ENCODE measurements around the gene LEMD2. TPM values are rescaled to one million over a fixed set of nuclear protein-coding genes. Genes with fewer than 3 reads are reported as not detected.

Gene LEMD2
- total and polyA plus RNA-seq, 2 donors (not counting 1 experiment from before 2014, with no cell fraction given), result 25.7 to 61.9 TPM

DNA sequence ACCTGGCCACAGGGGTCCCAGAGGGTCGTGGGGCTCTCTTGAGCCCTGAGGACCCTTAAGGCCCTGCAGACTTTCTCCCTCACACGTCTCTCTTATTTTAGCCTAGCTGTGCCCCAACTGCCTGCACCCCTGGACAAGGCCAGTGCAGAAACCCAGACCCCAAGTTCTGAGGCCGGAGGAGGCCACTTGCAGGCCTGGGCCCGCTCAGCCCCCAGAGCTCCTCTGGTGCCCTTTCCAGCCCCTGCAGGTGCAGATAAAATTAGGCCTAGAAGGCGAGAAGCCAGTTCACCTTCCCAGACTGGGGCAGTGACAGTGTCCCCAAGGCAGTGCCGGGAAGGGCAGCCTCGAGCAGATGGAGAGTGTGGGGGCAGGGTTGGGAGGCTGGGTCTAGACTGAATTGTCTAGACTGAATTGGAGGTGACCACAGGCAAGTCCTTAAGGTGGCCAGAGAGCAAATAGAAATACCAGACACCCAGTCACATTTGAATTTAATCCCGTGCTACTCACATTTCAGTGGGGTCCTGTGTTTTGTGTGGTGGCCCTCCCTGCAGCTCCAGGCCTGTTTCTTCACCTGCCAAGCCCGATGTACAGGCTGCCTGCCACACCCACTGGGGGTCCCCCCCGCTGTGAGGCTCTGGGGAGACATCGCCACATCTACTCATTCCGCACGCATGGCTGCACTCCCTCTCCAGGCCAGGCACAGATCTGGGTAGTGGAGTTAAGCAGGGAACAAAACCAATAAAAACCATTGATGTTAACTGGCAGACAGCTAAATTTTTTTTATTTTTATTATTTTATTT, 33.7 kb downstream of the LEMD2 start:
- no peak for DNase-seq (ENCODE audit: low read depth in 2 of 2)
- TF ChIP-seq, protein P1, sequence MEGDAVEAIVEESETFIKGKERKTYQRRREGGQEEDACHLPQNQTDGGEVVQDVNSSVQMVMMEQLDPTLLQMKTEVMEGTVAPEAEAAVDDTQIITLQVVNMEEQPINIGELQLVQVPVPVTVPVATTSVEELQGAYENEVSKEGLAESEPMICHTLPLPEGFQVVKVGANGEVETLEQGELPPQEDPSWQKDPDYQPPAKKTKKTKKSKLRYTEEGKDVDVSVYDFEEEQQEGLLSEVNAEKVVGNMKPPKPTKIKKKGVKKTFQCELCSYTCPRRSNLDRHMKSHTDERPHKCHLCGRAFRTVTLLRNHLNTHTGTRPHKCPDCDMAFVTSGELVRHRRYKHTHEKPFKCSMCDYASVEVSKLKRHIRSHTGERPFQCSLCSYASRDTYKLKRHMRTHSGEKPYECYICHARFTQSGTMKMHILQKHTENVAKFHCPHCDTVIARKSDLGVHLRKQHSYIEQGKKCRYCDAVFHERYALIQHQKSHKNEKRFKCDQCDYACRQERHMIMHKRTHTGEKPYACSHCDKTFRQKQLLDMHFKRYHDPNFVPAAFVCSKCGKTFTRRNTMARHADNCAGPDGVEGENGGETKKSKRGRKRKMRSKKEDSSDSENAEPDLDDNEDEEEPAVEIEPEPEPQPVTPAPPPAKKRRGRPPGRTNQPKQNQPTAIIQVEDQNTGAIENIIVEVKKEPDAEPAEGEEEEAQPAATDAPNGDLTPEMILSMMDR (conservative IDR thresholded peaks at IDR 0.05 in 1 of 2, IDR thresholded peaks at IDR 0.05 in 1 of 2; ENCODE audit: low read depth in 1 of 2, low read length in 2 of 2), result no peak
- TF ChIP-seq EZH2 (IDR thresholded peaks at IDR 0.05; ENCODE audit: low read length, missing control alignments), result no peak
- no peaks in the 10 kb centered on the region for H3K36me3 ChIP-seq (ENCODE audit: control insufficient read depth, insufficient read depth, low read length)

DNA sequence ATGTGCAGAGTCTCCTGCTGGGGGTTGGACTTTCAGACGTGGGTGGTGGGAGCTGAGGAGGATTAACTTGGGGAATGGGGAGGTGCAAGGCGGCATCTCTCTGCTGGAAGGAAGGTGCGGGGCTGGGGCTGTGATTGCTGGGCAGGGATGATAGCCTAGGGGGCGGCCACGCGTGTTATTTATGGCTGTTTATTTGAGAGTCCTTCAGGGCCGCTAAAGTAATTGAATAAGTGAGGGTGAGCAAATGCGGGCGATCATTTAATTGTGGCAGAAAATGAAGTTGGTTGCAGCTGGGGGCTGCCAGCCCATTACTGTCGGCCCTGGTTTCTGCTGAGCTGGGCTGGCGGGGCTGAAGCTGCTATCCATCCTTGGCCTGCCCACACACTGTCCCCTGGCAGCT, 34.7 kb downstream of the LEMD2 start:
- TF ChIP-seq, protein P1 (conservative IDR thresholded peaks at IDR 0.05 in 1 of 2, IDR thresholded peaks at IDR 0.05 in 1 of 2; ENCODE audit: low read depth in 1 of 2, low read length in 2 of 2), result no peak
- no peak for TF ChIP-seq EZH2 (IDR thresholded peaks at IDR 0.05; ENCODE audit: low read length, missing control alignments)
- Histone ChIP-seq H2AFZ (ENCODE audit: low read length) (no peak overlapping the region), H3K4me3 (replicated peaks in 1 of 4; ENCODE audit: control extremely low read depth in 1 of 4, insufficient read depth in 1 of 4, low read depth in 3 of 4, low read length in 4 of 4) (no peak overlapping the region), H4K20me1 (ENCODE audit: control insufficient read depth, extremely low read depth, insufficient read depth, low read length) (no peaks in the 10 kb centered on the region), H3K79me2 (ENCODE audit: control insufficient read depth, insufficient read depth, low read length) (no peaks in the 10 kb centered on the region), H3K27ac (ENCODE audit: insufficient read depth, low read length) (no peak overlapping the region), H3K4me2 (ENCODE audit: extremely low read depth, insufficient read depth, low read length) (no peak overlapping the region), H3K36me3 (ENCODE audit: control insufficient read depth, insufficient read depth, low read length) (no peaks in the 10 kb centered on the region), H3K9me3 (ENCODE audit: control insufficient read depth, insufficient read depth, low read depth, low read length) (no peaks in the 10 kb centered on the region), H3K9ac (ENCODE audit: insufficient read depth, low read length) (no peak overlapping the region), H3K27me3 (ENCODE audit: control insufficient read depth, insufficient read depth, low read length) (no peaks in the 10 kb centered on the region), H3K4me1 (ENCODE audit: control insufficient read depth, extremely low read depth, insufficient read depth, low read length) (peaks cover 14% of the 10 kb centered on the region)
- no peak for DNase-seq (ENCODE audit: low read depth in 2 of 2)

More for the DNA sequence above, 33.7 kb downstream of the LEMD2 start:
- no peaks in the 10 kb centered on the region for H3K27me3 ChIP-seq (ENCODE audit: control insufficient read depth, insufficient read depth, low read length)
- H2AFZ ChIP-seq (ENCODE audit: low read length), result no peak overlapping the region
- peaks cover 14% of the 10 kb centered on the region for H3K4me1 ChIP-seq (ENCODE audit: control insufficient read depth, extremely low read depth, insufficient read depth, low read length)
- no peak overlapping the region for H3K4me2 ChIP-seq (ENCODE audit: extremely low read depth, insufficient read depth, low read length)
- H3K79me2 ChIP-seq (ENCODE audit: control insufficient read depth, insufficient read depth, low read length), result no peaks in the 10 kb centered on the region
- H3K4me3 ChIP-seq (replicated peaks in 1 of 4; ENCODE audit: control extremely low read depth in 1 of 4, insufficient read depth in 1 of 4, low read depth in 3 of 4, low read length in 4 of 4), result no peak overlapping the region
- H4K20me1 ChIP-seq (ENCODE audit: control insufficient read depth, extremely low read depth, insufficient read depth, low read length), result no peaks in the 10 kb centered on the region
- H3K9me3 ChIP-seq (ENCODE audit: control insufficient read depth, insufficient read depth, low read depth, low read length), result no peaks in the 10 kb centered on the region
- no peak overlapping the region for H3K9ac ChIP-seq (ENCODE audit: insufficient read depth, low read length)
- no peak overlapping the region for H3K27ac ChIP-seq (ENCODE audit: insufficient read depth, low read length)

DNA sequence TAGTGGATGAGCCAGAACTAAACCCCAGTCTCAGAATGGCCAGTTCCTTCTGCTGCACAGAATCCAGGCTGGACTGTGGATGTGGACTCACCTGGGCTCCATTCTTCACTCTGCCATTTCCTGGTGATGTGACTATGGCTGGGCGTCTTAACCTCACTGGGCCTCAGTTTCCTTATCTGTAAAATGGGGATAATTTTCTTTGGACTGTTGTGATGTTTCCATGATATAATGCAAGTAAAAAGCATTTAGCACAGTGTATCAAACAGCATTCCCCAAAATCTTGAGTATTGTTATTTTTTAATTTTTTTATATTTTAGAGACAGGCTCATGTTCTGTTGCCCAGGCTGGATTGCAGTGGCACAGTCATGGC, 36.3 kb downstream of the LEMD2 start:
- Histone ChIP-seq H3K79me2 (ENCODE audit: control insufficient read depth, insufficient read depth, low read length) (no peaks in the 10 kb centered on the region), H4K20me1 (ENCODE audit: control insufficient read depth, extremely low read depth, insufficient read depth, low read length) (no peaks in the 10 kb centered on the region), H3K4me2 (ENCODE audit: extremely low read depth, insufficient read depth, low read length) (no peak overlapping the region), H3K9ac (ENCODE audit: insufficient read depth, low read length) (no peak overlapping the region), H3K4me1 (ENCODE audit: control insufficient read depth, extremely low read depth, insufficient read depth, low read length) (peaks cover 14% of the 10 kb centered on the region), H3K27me3 (ENCODE audit: control insufficient read depth, insufficient read depth, low read length) (no peaks in the 10 kb centered on the region), H2AFZ (ENCODE audit: low read length) (no peak overlapping the region), H3K36me3 (ENCODE audit: control insufficient read depth, insufficient read depth, low read length) (no peaks in the 10 kb centered on the region), H3K4me3 (replicated peaks in 1 of 4; ENCODE audit: control extremely low read depth in 1 of 4, insufficient read depth in 1 of 4, low read depth in 3 of 4, low read length in 4 of 4) (no peak overlapping the region), H3K27ac (ENCODE audit: insufficient read depth, low read length) (no peak overlapping the region), H3K9me3 (ENCODE audit: control insufficient read depth, insufficient read depth, low read depth, low read length) (no peaks in the 10 kb centered on the region)
- TF ChIP-seq EZH2 (IDR thresholded peaks at IDR 0.05; ENCODE audit: low read length, missing control alignments), result no peak
- TF ChIP-seq, protein P1 (conservative IDR thresholded peaks at IDR 0.05 in 1 of 2, IDR thresholded peaks at IDR 0.05 in 1 of 2; ENCODE audit: low read depth in 1 of 2, low read length in 2 of 2), result no peak
- DNase-seq (ENCODE audit: low read depth in 2 of 2), result no peak
